ENCODE results near the gene HES2. TPM values are rescaled to one million over a fixed set of nuclear protein-coding genes. Genes with fewer than 3 reads are reported as not detected.
A peak's percentile ranks its signal among the peaks of the same experiment; 100 is the strongest.
"Not testable (repeated sequence)": the region's sequence is repeated elsewhere in the genome, so short reads cannot be mapped to it uniquely, and the experiment has no call there.

HES2 gene
- total RNA-seq, 1 donor from 2014 or later, result not detected

GRCh38 chr1:6397844-6398441 is 21.8 kb downstream of the HES2 start:
- peak; percentile 8 for DNase-seq (ENCODE audit: missing footprints)
- ATAC-seq, result no peak
- intact Hi-C loops (cut with DNase I), result no loop called here

GRCh38 chr1:6396998-6397397 is 22.7 kb downstream of the HES2 start:
- intact Hi-C loops (cut with DNase I), result no loop called here
- DNase-seq (ENCODE audit: missing footprints), result peak; percentile 25
- ATAC-seq, result no peak

- ATAC-seq; DNase-seq (ENCODE audit: missing footprints); intact Hi-C loops (cut with DNase I): not testable (repeated sequence)
Measured at GRCh38 chr1:6395781-6396244, 23.9 kb downstream of the HES2 start.

GRCh38 chr1:6395130-6395529 is 24.6 kb downstream of the HES2 start:
- ATAC-seq; intact Hi-C loops (cut with DNase I); DNase-seq (ENCODE audit: missing footprints): not testable (repeated sequence)

- peak; percentile 94 for DNase-seq (ENCODE audit: missing footprints)
- intact Hi-C loops (cut with DNase I), result loop anchor here (5.0 kb wide), 1 partner anchor 41 kb away; no protein-coding TSS in a partner anchor
- ATAC-seq, result peak; percentile 98
Measured at GRCh38 chr1:6393400-6394187, 26.1 kb downstream of the HES2 start, which contains the start of gene ACOT7. TSS of gene ACOT7 (minus strand) at chr1:6393767. CDS start at chr1:6393399, 368 bp downstream.

- DNase-seq (ENCODE audit: missing footprints) (no peak), ATAC-seq (peak; percentile 0)
- intact Hi-C loops (cut with DNase I), result loop anchor here (5.0 kb wide), 1 partner anchor 41 kb away; no protein-coding TSS in a partner anchor
Measured at GRCh38 chr1:6392809-6393399, 26.8 kb downstream of the HES2 start.

GRCh38 chr1:6391951-6392808 is 27.5 kb downstream of the HES2 start:
- ATAC-seq, result no peak
- no peak for DNase-seq (ENCODE audit: missing footprints)
- intact Hi-C loops (cut with DNase I), result loop anchor here (5.0 kb wide), 1 partner anchor 40 kb away; no protein-coding TSS in a partner anchor

GRCh38 chr1:6389971-6390370 is 29.7 kb downstream of the HES2 start:
- intact Hi-C loops (cut with DNase I), result loop anchor here (5.0 kb wide), 1 partner anchor 38 kb away; no protein-coding TSS in a partner anchor
- DNase-seq (ENCODE audit: missing footprints) (no peak), ATAC-seq (no peak)

GRCh38 chr1:6386371-6386949 is 33.3 kb downstream of the HES2 start:
- no peak for DNase-seq (ENCODE audit: missing footprints)
- intact Hi-C loops (cut with DNase I), result no loop called here
- ATAC-seq, result no peak

GRCh38 chr1:6385488-6386191 is 34.1 kb downstream of the HES2 start:
- no peak for DNase-seq (ENCODE audit: missing footprints)

GRCh38 chr1:6384962-6385361 is 34.8 kb downstream of the HES2 start:
- ATAC-seq (peak; percentile 83), DNase-seq (ENCODE audit: missing footprints) (no peak)
- intact Hi-C loops (cut with DNase I), result no loop called here

More at GRCh38 chr1:6385488-6386191, 34.1 kb downstream of the HES2 start:
- intact Hi-C loops (cut with DNase I), result no loop called here
- ATAC-seq, result peak; percentile 17

GRCh38 chr1:6384135-6384534 is 35.6 kb downstream of the HES2 start:
- DNase-seq (ENCODE audit: missing footprints) (no peak), ATAC-seq (no peak)
- intact Hi-C loops (cut with DNase I), result no loop called here

- DNase-seq (ENCODE audit: missing footprints), result no peak
- intact Hi-C loops (cut with DNase I), result no loop called here
Measured at GRCh38 chr1:6380037-6380436, 39.7 kb downstream of the HES2 start.

GRCh38 chr1:6378096-6378746 is 41.5 kb downstream of the HES2 start:
- no peak for DNase-seq (ENCODE audit: missing footprints)
- intact Hi-C loops (cut with DNase I), result no loop called here
- ATAC-seq, result no peak

More at GRCh38 chr1:6380037-6380436, 39.7 kb downstream of the HES2 start:
- ATAC-seq, result no peak

- intact Hi-C loops (cut with DNase I), result no loop called here
- DNase-seq (ENCODE audit: missing footprints) (no peak), ATAC-seq (no peak)
Measured at GRCh38 chr1:6373961-6374720, 45.6 kb downstream of the HES2 start.

GRCh38 chr1:6372236-6372635 is 47.5 kb downstream of the HES2 start:
- intact Hi-C loops (cut with DNase I); DNase-seq (ENCODE audit: missing footprints); ATAC-seq: not testable (repeated sequence)
